HEK293 (cell line): ENCODE results near the gene PIGR.

Source experiments
- CTCF ChIA-PET: fragments of 350-600 bp; formaldehyde crosslinking; extraction: SDS; loops from one replicate; lab custom pipeline; 2021; ENCODE audit warnings: antibody characterized with exemption; lab: Yijun Ruan, JAX
- POLR2A ChIA-PET: fragments of 300-600 bp; formaldehyde crosslinking; extraction: SDS; loops from one replicate; lab custom pipeline; 2020; ENCODE audit warnings: antibody characterized with exemption, inconsistent platforms; lab: Yijun Ruan, JAX
- H3K27ac ChIP-seq: fragments of 200-500 bp; sonication (Bioruptor generic); 2 replicates; pipeline ENCODE4 v1.5.1; 2014; ENCODE audit warnings: low read depth, low read length, control low read depth, inconsistent platforms; ENCODE audit errors: extremely low read depth
- H3K36me3 ChIP-seq, 2 experiments: fragments of 200-500 bp in 1 of 2; sonication (Bioruptor generic) in 1 of 2; 1 replicate in 1 of 2; 2 replicates in 1 of 2; pipeline ENCODE4 v1.5.1; 2014 to 2017; ENCODE audit warnings: inconsistent platforms in 2 of 2, low read length in 2 of 2; ENCODE audit not compliant: control insufficient read depth in 2 of 2, insufficient read depth in 1 of 2
- H3K4me1 ChIP-seq: fragments of 200-500 bp; sonication (Bioruptor generic); 2 replicates; pipeline ENCODE4 v1.5.1; 2014; ENCODE audit warnings: mild to moderate bottlenecking, low read length, inconsistent platforms; ENCODE audit not compliant: control insufficient read depth, insufficient read depth
- H3K4me3 ChIP-seq: 2 replicates; pipeline ENCODE4 v1.5.1; 2011; ENCODE audit warnings: low read depth, mild to moderate bottlenecking, control low read depth, low read length, moderate library complexity
- H3K9me3 ChIP-seq: fragments of 200-500 bp; sonication (Bioruptor generic); 2 replicates; pipeline ENCODE4 v1.5.1; 2014; ENCODE audit warnings: low read depth, low read length, inconsistent platforms; ENCODE audit not compliant: control insufficient read depth, insufficient read depth
- BCL6B ChIP-seq: fragments of 450-650 bp; formaldehyde crosslinking; IDR thresholded peaks from 2 replicates; pipeline ENCODE4 v1.5.1; 2017; ENCODE audit warnings: missing biosample characterization, missing genetic modification characterization
- ELK4 ChIP-seq: IDR thresholded peaks from 2 replicates; pipeline ENCODE4 v1.6.1; 2011; ENCODE audit warnings: mild to moderate bottlenecking, low read depth, low read length, borderline replicate concordance
- KLF16 ChIP-seq: fragments of 450-650 bp; formaldehyde crosslinking; IDR thresholded peaks from 2 replicates; pipeline ENCODE4 v1.5.1; 2017; ENCODE audit warnings: missing biosample characterization, missing genetic modification characterization
- SP2 ChIP-seq: fragments of 450-650 bp; formaldehyde crosslinking; IDR thresholded peaks from 2 replicates; pipeline ENCODE4 v1.5.1; 2016; ENCODE audit warnings: missing biosample characterization, missing genetic modification characterization
- ZBTB48 ChIP-seq: fragments of 450-650 bp; formaldehyde crosslinking; IDR thresholded peaks from 2 replicates; pipeline ENCODE4 v1.5.1; 2016; ENCODE audit warnings: missing biosample characterization, missing genetic modification characterization
- ZFP3 ChIP-seq: fragments of 450-650 bp; formaldehyde crosslinking; IDR thresholded peaks from 2 replicates; pipeline ENCODE4 v1.5.1; 2016; ENCODE audit warnings: low read depth, missing biosample characterization, missing genetic modification characterization
- ZFP37 ChIP-seq: fragments of 450-650 bp; formaldehyde crosslinking; IDR thresholded peaks from 2 replicates; pipeline ENCODE4 v1.5.1; 2016; ENCODE audit warnings: missing biosample characterization, missing genetic modification characterization
- ZFP69B ChIP-seq: fragments of 450-650 bp; formaldehyde crosslinking; IDR thresholded peaks from 2 replicates; pipeline ENCODE4 v1.5.1; 2016; ENCODE audit warnings: missing biosample characterization, missing genetic modification characterization
- ZIC2 ChIP-seq: fragments of 450-650 bp; formaldehyde crosslinking; IDR thresholded peaks from 2 replicates; pipeline ENCODE4 v1.5.1; 2016; ENCODE audit warnings: missing biosample characterization, missing genetic modification characterization
- ZNF10 ChIP-seq: fragments of 450-650 bp; formaldehyde crosslinking; IDR thresholded peaks from 2 replicates; pipeline ENCODE4 v1.5.1; 2017; ENCODE audit warnings: missing biosample characterization, missing genetic modification characterization
- ZNF324 ChIP-seq: fragments of 450-650 bp; formaldehyde crosslinking; IDR thresholded peaks from 2 replicates; pipeline ENCODE4 v1.5.1; 2016; ENCODE audit warnings: missing biosample characterization, missing genetic modification characterization
- ZNF426 ChIP-seq: fragments of 450-650 bp; formaldehyde crosslinking; IDR thresholded peaks from 2 replicates; pipeline ENCODE4 v1.5.1; 2017; ENCODE audit warnings: missing biosample characterization, missing genetic modification characterization, mild to moderate bottlenecking, inconsistent platforms, moderate library complexity
- ZNF558 ChIP-seq: fragments of 450-650 bp; formaldehyde crosslinking; IDR thresholded peaks from 2 replicates; pipeline ENCODE4 v1.5.1; 2016; ENCODE audit warnings: missing biosample characterization, missing genetic modification characterization
- ZNF621 ChIP-seq: fragments of 450-650 bp; formaldehyde crosslinking; IDR thresholded peaks from 2 replicates; pipeline ENCODE4 v1.5.1; 2017; ENCODE audit warnings: missing biosample characterization, missing genetic modification characterization
- ZNF704 ChIP-seq: fragments of 450-650 bp; formaldehyde crosslinking; IDR thresholded peaks from 2 replicates; pipeline ENCODE4 v1.5.1; 2016; ENCODE audit warnings: missing biosample characterization, missing genetic modification characterization
- ZSCAN18 ChIP-seq: fragments of 450-650 bp; formaldehyde crosslinking; IDR thresholded peaks from 2 replicates; pipeline ENCODE4 v1.5.1; 2016; ENCODE audit warnings: missing biosample characterization, missing genetic modification characterization
- ZSCAN4 ChIP-seq: fragments of 450-650 bp; formaldehyde crosslinking; IDR thresholded peaks from 2 replicates; pipeline ENCODE4 v1.5.1; 2017; ENCODE audit warnings: missing biosample characterization, missing genetic modification characterization

Gene PIGR

GRCh38 chr1:206965781-206966180, 19.5 kb upstream of the PIGR start:
- TF ChIP-seq KLF16 (no peak), SP2 (tag by site-specific recombination) (no peak), BCL6B (tag by site-specific recombination) (no peak), ZFP37 (tag by site-specific recombination) (no peak), ZIC2 (tag by site-specific recombination) (peak; percentile 87), ZFP3 (tag by site-specific recombination) (no peak), ZNF10 (tag by site-specific recombination) (no peak)
- H3K4me3 ChIP-seq = no peak overlapping the region
- no peak overlapping the region for H3K27ac ChIP-seq
- no peaks in the 10 kb centered on the region for H3K9me3 ChIP-seq
- CTCF ChIA-PET = interaction anchor here (0.5 to 1.3 kb wide), 4 partner anchors 16 to 156 kb away, joined by 3 to 4 read pairs (median 3); no protein-coding TSS in a partner anchor
- no peaks in the 10 kb centered on the region for H3K4me1 ChIP-seq
- POLR2A ChIA-PET = no interaction called here
- no peaks in the 10 kb centered on the region for H3K36me3 ChIP-seq

GRCh38 chr1:206963740-206964139, 17.5 kb upstream of the PIGR start:
- Histone ChIP-seq H3K27ac (no peak overlapping the region), H3K4me3 (no peak overlapping the region), H3K36me3 (no peaks in the 10 kb centered on the region), H3K9me3 (no peaks in the 10 kb centered on the region), H3K4me1 (no peaks in the 10 kb centered on the region)
- ChIA-PET POLR2A (no interaction called here), CTCF (interaction anchor here (1.1 kb wide), 1 partner anchor 12 kb away, joined by 3 read pairs; no protein-coding TSS in a partner anchor)
- TF ChIP-seq ZFP69B (tag by site-specific recombination) = no peak
- no peak for TF ChIP-seq ELK4
- TF ChIP-seq ZNF558 (tag by site-specific recombination) = no peak
- no peak for TF ChIP-seq ZSCAN4 (tag by site-specific recombination)
- no peak for TF ChIP-seq ZSCAN18
- TF ChIP-seq ZNF324 (tag by site-specific recombination) = no peak
- no peak for TF ChIP-seq ZNF426
- TF ChIP-seq ZFP3 (tag by site-specific recombination) = no peak
- TF ChIP-seq ZNF621 (tag by site-specific recombination) = no peak
- no peak for TF ChIP-seq ZBTB48 (tag by site-specific recombination)
- no peak for TF ChIP-seq ZNF704
